H9 (cell line): ENCODE results near the gene EPB41. TPM values are rescaled to one million over a fixed set of nuclear protein-coding genes. Genes with fewer than 3 reads are reported as not detected.
A peak's percentile ranks its signal among the peaks of the same experiment; 100 is the strongest.

Experiments
- DNase-seq: peaks from one replicate; pipeline ENCODE4 v3.0.0-alpha.2; 2017
- H2AFZ ChIP-seq: one replicate; pipeline ENCODE4 v1.6.1; 2013; ENCODE audit warnings: mild to moderate bottlenecking, low read length, control low read depth, moderate library complexity
- H2AK5ac ChIP-seq: 2 replicates; pipeline ENCODE4 v1.6.1; 2013; ENCODE audit warnings: low read length, control low read depth, mixed read lengths; ENCODE audit not compliant: insufficient read length
- H2BK120ac ChIP-seq: one replicate; pipeline ENCODE4 v1.6.1; 2013; ENCODE audit warnings: low read depth, mild to moderate bottlenecking, low read length, control low read depth, inconsistent platforms; ENCODE audit not compliant: poor library complexity, severe bottlenecking
- H2BK12ac ChIP-seq: 2 replicates; pipeline ENCODE4 v1.6.1; 2013; ENCODE audit warnings: low read length, control low read depth, mixed read lengths, low read depth; ENCODE audit not compliant: insufficient read length
- H2BK15ac ChIP-seq: 2 replicates; pipeline ENCODE4 v1.6.1; 2013; ENCODE audit warnings: low read depth, low read length, control low read depth
- H2BK20ac ChIP-seq: one replicate; pipeline ENCODE4 v1.6.1; 2013; ENCODE audit warnings: low read depth, mild to moderate bottlenecking, low read length, control low read depth, inconsistent platforms; ENCODE audit not compliant: poor library complexity, severe bottlenecking
- H2BK5ac ChIP-seq: 2 replicates; pipeline ENCODE4 v1.6.1; 2013; ENCODE audit warnings: low read length, control low read depth, mixed read lengths; ENCODE audit not compliant: insufficient read length
- H3K14ac ChIP-seq: 2 replicates; pipeline ENCODE4 v1.6.1; 2013; ENCODE audit warnings: low read length, control low read depth; ENCODE audit not compliant: insufficient read depth
- H3K18ac ChIP-seq: 2 replicates; pipeline ENCODE4 v1.6.1; 2013; ENCODE audit warnings: low read depth, mild to moderate bottlenecking, mixed read lengths, low read length, control low read depth; ENCODE audit not compliant: insufficient read length
- H3K23ac ChIP-seq: 2 replicates; pipeline ENCODE4 v1.6.1; 2013; ENCODE audit warnings: low read length, control low read depth, mixed read lengths, low read depth; ENCODE audit not compliant: insufficient read length
- H3K23me2 ChIP-seq: 2 replicates; pipeline ENCODE4 v1.6.1; 2013; ENCODE audit warnings: low read depth, mild to moderate bottlenecking, mixed read lengths, low read length, control low read depth; ENCODE audit not compliant: insufficient read length, poor library complexity, severe bottlenecking
- H3K27ac ChIP-seq: 2 replicates; pipeline ENCODE4 v1.5.1; 2013; ENCODE audit warnings: low read length, control low read depth, mixed read lengths, low read depth; ENCODE audit not compliant: insufficient read length
- H3K27me3 ChIP-seq: 2 replicates; pipeline ENCODE4 v1.6.1; 2013; ENCODE audit warnings: low read length, control low read depth, inconsistent platforms; ENCODE audit not compliant: insufficient read depth
- H3K4ac ChIP-seq: 2 replicates; pipeline ENCODE4 v1.6.1; 2013; ENCODE audit warnings: low read depth, mild to moderate bottlenecking, control low read depth, inconsistent platforms, low read length, moderate library complexity
- H3K4me1 ChIP-seq: 2 replicates; pipeline ENCODE4 v1.6.1; 2013; ENCODE audit warnings: low read length, control low read depth, inconsistent platforms; ENCODE audit not compliant: insufficient read depth
- H3K4me2 ChIP-seq: 2 replicates; pipeline ENCODE4 v1.6.1; 2013; ENCODE audit warnings: low read length, control low read depth, mixed read lengths; ENCODE audit not compliant: insufficient read length, insufficient read depth
- H3K56ac ChIP-seq: 2 replicates; pipeline ENCODE4 v1.6.1; 2013; ENCODE audit warnings: low read depth, mild to moderate bottlenecking, mixed read lengths, low read length, control low read depth; ENCODE audit not compliant: insufficient read length
- H3K79me1 ChIP-seq: 2 replicates; pipeline ENCODE4 v1.6.1; 2013; ENCODE audit warnings: low read depth, mild to moderate bottlenecking, moderate library complexity, low read length, control low read depth, inconsistent platforms; ENCODE audit not compliant: insufficient read depth, poor library complexity, severe bottlenecking
- H3K79me2 ChIP-seq: 2 replicates; pipeline ENCODE4 v1.6.1; 2013; ENCODE audit warnings: low read length, control low read depth, inconsistent platforms; ENCODE audit not compliant: insufficient read depth
- H3K9ac ChIP-seq: 2 replicates; pipeline ENCODE4 v1.6.1; 2013; ENCODE audit warnings: low read length, control low read depth, mixed read lengths; ENCODE audit not compliant: insufficient read length; ENCODE audit errors: extremely low read depth
- H3K9me3 ChIP-seq: one replicate; pipeline ENCODE4 v1.6.1; 2013; ENCODE audit warnings: low read depth, low read length, inconsistent platforms; ENCODE audit not compliant: control insufficient read depth
- H3T11ph ChIP-seq: one replicate; pipeline ENCODE4 v1.6.1; 2013; ENCODE audit warnings: mild to moderate bottlenecking, low read length, control low read depth, inconsistent platforms
- H4K20me1 ChIP-seq: one replicate; pipeline ENCODE4 v1.6.1; 2013; ENCODE audit not compliant: control insufficient read depth, insufficient read length, insufficient read depth
- H4K5ac ChIP-seq: 2 replicates; pipeline ENCODE4 v1.6.1; 2013; ENCODE audit warnings: low read depth, mild to moderate bottlenecking, mixed read lengths, low read length, control low read depth; ENCODE audit not compliant: insufficient read length
- H4K8ac ChIP-seq: replicated peaks from 2 replicates; pipeline ENCODE4 v1.6.1; 2013; ENCODE audit warnings: low read length, control low read depth, mixed read lengths, low read depth; ENCODE audit not compliant: insufficient read length
- H4K91ac ChIP-seq: 2 replicates; pipeline ENCODE4 v1.6.1; 2013; ENCODE audit warnings: low read depth, mild to moderate bottlenecking, moderate library complexity, mixed read lengths, low read length, control low read depth; ENCODE audit not compliant: insufficient read length
- H3K27ac Mint-ChIP-seq, 3 experiments: 2 replicates in 2 of 3; 3 replicates in 1 of 3; pipeline ENCODE4 v1.8.0; 2020 to 2021; ENCODE audit warnings: mixed read lengths in 3 of 3, mild to moderate bottlenecking in 1 of 3, moderate library complexity in 1 of 3
- H3K27me3 Mint-ChIP-seq: 2 replicates; pipeline ENCODE4 v1.8.0; 2021; ENCODE audit warnings: low read depth, mild to moderate bottlenecking, moderate library complexity, mixed read lengths
- H3K36me3 Mint-ChIP-seq, 3 experiments: 2 replicates in 2 of 3; 3 replicates in 1 of 3; pipeline ENCODE4 v1.8.0; 2020 to 2021; ENCODE audit warnings: low read depth in 3 of 3, mixed read lengths in 3 of 3; ENCODE audit not compliant: insufficient read depth in 1 of 3
- H3K4me1 Mint-ChIP-seq, 2 experiments: 2 replicates each; pipeline ENCODE4 v1.8.0; 2020; ENCODE audit warnings: mixed read lengths in 2 of 2
- H3K4me3 Mint-ChIP-seq, 2 experiments: 2 replicates in 1 of 2; 3 replicates in 1 of 2; pipeline ENCODE4 v1.8.0; 2020 to 2021; ENCODE audit warnings: mild to moderate bottlenecking in 2 of 2, mixed read lengths in 2 of 2, moderate library complexity in 1 of 2
- H3K9me3 Mint-ChIP-seq, 2 experiments: 2 replicates in 1 of 2; 3 replicates in 1 of 2; pipeline ENCODE4 v1.8.0; 2020; ENCODE audit warnings: mild to moderate bottlenecking in 2 of 2, mixed read lengths in 2 of 2, moderate library complexity in 1 of 2
- CTCF ChIP-seq: fragments of 200-600 bp; sonication (generic); conservative IDR thresholded peaks from 3 replicates; pipeline ENCODE4 v1.8.0; 2021; ENCODE audit warnings: antibody characterized with exemption, mild to moderate bottlenecking
- WGBS: extraction: QIAGEN DNeasy Blood & Tissue Kit; methylation state at CpG from one replicate; pipeline ENCODE4 v1.1.7; 2013; ENCODE audit warnings: missing lambda C conversion rate, low lambda C conversion rate, mixed read lengths; ENCODE audit not compliant: insufficient read length; ENCODE audit errors: extremely low coverage; 5-methylcytosine and 5-hydroxymethylcytosine counted together
- total RNA-seq: library from RNA; stranded (reverse); gene quantifications from 2 replicates; pipeline ENCODE4 v1.2.1, GENCODE V29; 2021

Gene EPB41
- total RNA-seq, 1 experiment from 2014 or later: 75.4 TPM

DNA sequence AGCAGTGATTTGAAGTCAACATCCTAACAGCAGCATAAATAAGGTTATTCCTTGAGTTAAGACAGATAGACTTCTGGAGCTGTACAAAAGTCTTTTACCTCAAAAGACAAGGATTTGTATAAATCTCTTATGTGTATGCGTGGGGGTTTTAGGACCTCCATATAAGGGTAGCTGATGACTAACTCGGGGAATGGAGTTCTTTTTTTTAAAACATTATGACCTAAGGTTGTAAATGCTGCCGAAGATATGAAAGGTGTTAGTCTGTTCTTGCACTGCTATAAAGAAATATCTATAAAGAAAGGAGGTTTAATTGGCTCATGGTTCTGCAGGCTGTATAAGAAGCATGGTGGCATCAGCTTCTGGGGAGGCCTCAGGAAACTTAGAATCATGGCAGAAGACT lies 90.4 kb downstream of the EPB41 start:
- no peaks in the 10 kb centered on the region for H3K23me2 ChIP-seq
- H3K9ac ChIP-seq: no peak overlapping the region
- H2AK5ac ChIP-seq: no peak overlapping the region
- WGBS: no CpG with 5 or more reads among the region's 3 CpGs
- no peak overlapping the region for H2BK120ac ChIP-seq
- no peak overlapping the region for H2BK20ac ChIP-seq
- no peaks in the 10 kb centered on the region for H3K9me3 ChIP-seq
- no peak overlapping the region for H3K4me2 ChIP-seq
- H3K18ac ChIP-seq: no peak overlapping the region
- no peaks in the 10 kb centered on the region for H3K27me3 ChIP-seq
- no peak overlapping the region for H2BK15ac ChIP-seq
- no peaks in the 10 kb centered on the region for H3K27me3 Mint-ChIP-seq
- no peak overlapping the region for H4K5ac ChIP-seq
- no peak overlapping the region for H2AFZ ChIP-seq
- no peaks in the 10 kb centered on the region for H3K4me1 ChIP-seq
- no peak overlapping the region for H4K8ac ChIP-seq
- no peak for DNase-seq
- H3K9me3 Mint-ChIP-seq: no peaks in the 10 kb centered on the region
- peaks cover 9 to 21% of the 10 kb centered on the region in 2 experiments for H3K4me1 Mint-ChIP-seq
- H3K14ac ChIP-seq: no peak overlapping the region
- peaks cover 0 to 3% (median 2%) of the 10 kb centered on the region in 3 experiments; a peak in 4 of 7 replicates for H3K36me3 Mint-ChIP-seq
- no peak overlapping the region for H3K4me3 Mint-ChIP-seq
- no peak overlapping the region for H4K91ac ChIP-seq
- H2BK5ac ChIP-seq: no peak overlapping the region
- H4K20me1 ChIP-seq: no peaks in the 10 kb centered on the region
- H3T11ph ChIP-seq: no peak overlapping the region
- H3K79me1 ChIP-seq: no peaks in the 10 kb centered on the region
- no peaks in the 10 kb centered on the region for H3K79me2 ChIP-seq
- 0 out of 7 replicates have a peak overlapping the region, but pooled peaks of 1 of the 3 experiments have one; percentile 44 for H3K27ac Mint-ChIP-seq
- TF ChIP-seq CTCF: no peak
- H3K56ac ChIP-seq: no peak overlapping the region
- no peak overlapping the region for H2BK12ac ChIP-seq
- H3K23ac ChIP-seq: no peak overlapping the region
- H3K4ac ChIP-seq: no peak overlapping the region
- no peak overlapping the region for H3K27ac ChIP-seq
